ENCODE measurements around the gene NOTCH1.
"Not testable (repeated sequence)": the region's sequence is repeated elsewhere in the genome, so short reads cannot be mapped to it uniquely, and the experiment has no call there.

DNA sequence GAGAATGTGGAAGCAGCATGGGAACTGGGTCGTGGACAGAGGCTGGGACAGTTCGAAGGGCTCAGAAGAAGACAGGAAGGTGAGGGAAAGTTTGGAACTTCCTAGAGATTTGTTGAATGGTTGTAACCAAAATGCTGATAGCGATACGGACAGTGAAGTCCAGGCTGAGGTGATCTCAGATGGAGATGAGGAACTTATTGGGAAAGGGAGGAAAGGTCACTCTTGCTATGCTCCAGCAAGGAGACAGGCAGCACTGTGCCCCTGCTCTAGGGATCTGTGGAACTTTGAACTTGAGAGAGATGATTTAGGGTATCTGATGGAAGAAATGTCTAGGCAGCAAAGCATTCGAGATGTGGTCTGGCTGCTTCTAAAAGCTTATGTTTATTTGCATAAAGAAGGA, 13.0 kb upstream of the NOTCH1 start:
- TF ChIP-seq, protein P1, sequence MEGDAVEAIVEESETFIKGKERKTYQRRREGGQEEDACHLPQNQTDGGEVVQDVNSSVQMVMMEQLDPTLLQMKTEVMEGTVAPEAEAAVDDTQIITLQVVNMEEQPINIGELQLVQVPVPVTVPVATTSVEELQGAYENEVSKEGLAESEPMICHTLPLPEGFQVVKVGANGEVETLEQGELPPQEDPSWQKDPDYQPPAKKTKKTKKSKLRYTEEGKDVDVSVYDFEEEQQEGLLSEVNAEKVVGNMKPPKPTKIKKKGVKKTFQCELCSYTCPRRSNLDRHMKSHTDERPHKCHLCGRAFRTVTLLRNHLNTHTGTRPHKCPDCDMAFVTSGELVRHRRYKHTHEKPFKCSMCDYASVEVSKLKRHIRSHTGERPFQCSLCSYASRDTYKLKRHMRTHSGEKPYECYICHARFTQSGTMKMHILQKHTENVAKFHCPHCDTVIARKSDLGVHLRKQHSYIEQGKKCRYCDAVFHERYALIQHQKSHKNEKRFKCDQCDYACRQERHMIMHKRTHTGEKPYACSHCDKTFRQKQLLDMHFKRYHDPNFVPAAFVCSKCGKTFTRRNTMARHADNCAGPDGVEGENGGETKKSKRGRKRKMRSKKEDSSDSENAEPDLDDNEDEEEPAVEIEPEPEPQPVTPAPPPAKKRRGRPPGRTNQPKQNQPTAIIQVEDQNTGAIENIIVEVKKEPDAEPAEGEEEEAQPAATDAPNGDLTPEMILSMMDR (IDR thresholded peaks at IDR 0.05) = not testable (repeated sequence)
- not testable (repeated sequence) for TF ChIP-seq POLR2A, POLR2AphosphoS5, EP300 (IDR thresholded peaks at IDR 0.05)
